NCI-H1105 treated with DMSO at 0.1 percent for 48 hours (cell line): ENCODE measurements around the gene THOC6.

Source experiments
- DNase-seq: peaks from one replicate; lab custom pipeline; 2025; lab: John Stamatoyannopoulos, UW

Gene THOC6

GRCh38 chr16:2991566-2992261, 32.1 kb upstream of the THOC6 start:
- no peak for DNase-seq

- DNase-seq: no peak
Observed at GRCh38 chr16:2992383-2993081, 31.3 kb upstream of the THOC6 start.

GRCh38 chr16:2996298-2996697, 27.5 kb upstream of the THOC6 start:
- no peak for DNase-seq

- no peak for DNase-seq
Observed at GRCh38 chr16:2999929-3000328, 23.9 kb upstream of the THOC6 start.

- DNase-seq: no peak
Observed at GRCh38 chr16:3000540-3000939, 23.3 kb upstream of the THOC6 start.

- DNase-seq: no peak
Observed at GRCh38 chr16:3001316-3001715, 22.5 kb upstream of the THOC6 start.

GRCh38 chr16:3003582-3004270, 20.1 kb upstream of the THOC6 start:
- DNase-seq: peak; percentile 91

GRCh38 chr16:3004319-3004718, 19.5 kb upstream of the THOC6 start:
- no peak for DNase-seq

- no peak for DNase-seq
Observed at GRCh38 chr16:3004781-3005284, 19.0 kb upstream of the THOC6 start.

GRCh38 chr16:3007059-3007956, 16.5 kb upstream of the THOC6 start:
- no peak for DNase-seq

GRCh38 chr16:3007957-3008689, 15.7 kb upstream of the THOC6 start:
- DNase-seq: no peak

- no peak for DNase-seq
Observed at GRCh38 chr16:3008690-3009037, 15.2 kb upstream of the THOC6 start.

- no peak for DNase-seq
Observed at GRCh38 chr16:3009568-3010390, 14.1 kb upstream of the THOC6 start.

- no peak for DNase-seq
Observed at GRCh38 chr16:3010510-3010909, 13.3 kb upstream of the THOC6 start.

- DNase-seq: peak; percentile 80
Observed at GRCh38 chr16:3012246-3012645, 11.6 kb upstream of the THOC6 start.

GRCh38 chr16:3012828-3013420, 10.9 kb upstream of the THOC6 start, which contains the start of gene CLDN9:
Gene CLDN9 (plus strand): TSS chr16:3012923. CDS start chr16:3013363, 440 bp downstream.
- DNase-seq: peak; percentile 77

GRCh38 chr16:3013491-3013951, 10.3 kb upstream of the THOC6 start:
- DNase-seq: no peak

GRCh38 chr16:3013998-3014690, 9.7 kb upstream of the THOC6 start:
- no peak for DNase-seq

- no peak for DNase-seq
Observed at GRCh38 chr16:3014971-3015370, 8.9 kb upstream of the THOC6 start.
